ENCODE results near the gene SPDYE2.
"Not testable (repeated sequence)": the region's sequence is repeated elsewhere in the genome, so short reads cannot be mapped to it uniquely, and the experiment has no call there.

The SPDYE2 gene

GRCh38 chr7:102542083-102542482, 8.9 kb upstream of the SPDYE2 start:
- DNase-seq: not testable (repeated sequence)

GRCh38 chr7:102542771-102543170, 8.3 kb upstream of the SPDYE2 start:
- not testable (repeated sequence) for DNase-seq

- not testable (repeated sequence) for DNase-seq
Observed at GRCh38 chr7:102543596-102543995, 7.4 kb upstream of the SPDYE2 start, which contains the start of gene UPK3BL2. Gene UPK3BL2, minus strand, starts transcription at chr7:102543696. Its CDS starts 60 bp downstream, at chr7:102543636.

GRCh38 chr7:102544372-102544771, 6.7 kb upstream of the SPDYE2 start:
- DNase-seq: not testable (repeated sequence)

- DNase-seq: not testable (repeated sequence)
Observed at GRCh38 chr7:102545288-102545687, 5.7 kb upstream of the SPDYE2 start.

- not testable (repeated sequence) for DNase-seq
Observed at GRCh38 chr7:102546353-102546752, 4.7 kb upstream of the SPDYE2 start.

- DNase-seq: not testable (repeated sequence)
Observed at GRCh38 chr7:102568620-102569019, 17.6 kb downstream of the SPDYE2 start.

GRCh38 chr7:102572261-102573239, 21.5 kb downstream of the SPDYE2 start, which contains the start of gene POLR2J3:
Gene POLR2J3, minus strand, starts transcription at chr7:102572583. Its CDS starts 62 bp downstream, at chr7:102572521.
- DNase-seq: not testable (repeated sequence)

GRCh38 chr7:102574607-102575006, 23.6 kb downstream of the SPDYE2 start:
- DNase-seq: not testable (repeated sequence)

GRCh38 chr7:102576363-102576762, 25.3 kb downstream of the SPDYE2 start:
- not testable (repeated sequence) for DNase-seq

GRCh38 chr7:102577315-102578240, 26.6 kb downstream of the SPDYE2 start:
- DNase-seq: not testable (repeated sequence)

GRCh38 chr7:102578486-102578885, 27.5 kb downstream of the SPDYE2 start:
- DNase-seq: not testable (repeated sequence)

GRCh38 chr7:102581722-102582121, 30.7 kb downstream of the SPDYE2 start:
- not testable (repeated sequence) for DNase-seq

- DNase-seq: not testable (repeated sequence)
Observed at GRCh38 chr7:102583495-102583894, 32.5 kb downstream of the SPDYE2 start.

- not testable (repeated sequence) for DNase-seq
Observed at GRCh38 chr7:102589857-102590256, 38.8 kb downstream of the SPDYE2 start.

- not testable (repeated sequence) for DNase-seq
Observed at GRCh38 chr7:102592477-102593019, 41.5 kb downstream of the SPDYE2 start.

GRCh38 chr7:102593637-102594334, 42.8 kb downstream of the SPDYE2 start:
- not testable (repeated sequence) for DNase-seq

- DNase-seq: not testable (repeated sequence)
Observed at GRCh38 chr7:102596036-102596435, 45.0 kb downstream of the SPDYE2 start.

- not testable (repeated sequence) for DNase-seq
Observed at GRCh38 chr7:102599699-102600098, 48.7 kb downstream of the SPDYE2 start.

GRCh38 chr7:102602317-102602716, 51.3 kb downstream of the SPDYE2 start:
- DNase-seq: not testable (repeated sequence)

- not testable (repeated sequence) for DNase-seq
Observed at GRCh38 chr7:102604431-102605145, 53.6 kb downstream of the SPDYE2 start.

Data from NCI-H446 (cell line).